LHCN-M2 (cell line): ENCODE measurements around the gene PAX6. TPM values are rescaled to one million over a fixed set of nuclear protein-coding genes. Genes with fewer than 3 reads are reported as not detected.
A peak's percentile ranks its signal among the peaks of the same experiment; 100 is the strongest.

Experiments
- DNase-seq: peaks from one replicate; pipeline ENCODE4 v3.0.0-alpha.2; 2012; ENCODE audit warnings: low read depth
- total RNA-seq: library from RNA; depleted of rRNA; stranded (reverse); fragments of >200 nt; gene quantifications from 2 replicates; pipeline ENCODE4 v1.2.3, GENCODE V29; 2014

Gene PAX6
- total RNA-seq, 1 experiment from 2014 or later: 0.23 TPM

DNA sequence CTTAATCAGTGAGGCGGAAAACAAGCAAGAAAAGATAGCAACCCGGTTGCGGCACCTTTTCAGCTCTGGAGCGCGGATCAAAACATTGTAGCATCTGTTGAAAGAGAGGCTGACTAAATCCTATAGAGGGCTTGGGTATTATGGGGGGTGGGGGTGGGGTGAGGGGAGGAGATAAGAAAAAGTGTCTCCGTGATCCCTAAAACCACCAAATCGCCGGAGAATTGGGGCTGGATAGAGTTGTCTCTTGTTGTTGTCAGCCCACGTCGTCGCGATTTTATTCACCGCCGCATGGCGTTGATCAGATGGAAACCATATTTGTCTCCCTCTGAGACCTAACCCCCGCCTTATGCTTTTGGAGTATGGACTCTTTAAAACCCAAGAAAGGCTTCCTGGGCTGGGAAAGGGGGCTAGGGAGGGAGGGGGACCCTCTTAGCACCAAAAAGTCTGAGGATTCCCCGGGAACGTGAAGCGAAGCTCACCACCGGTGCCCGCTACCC, 13.0 kb downstream of the PAX6 start:
- no peak for DNase-seq

DNA sequence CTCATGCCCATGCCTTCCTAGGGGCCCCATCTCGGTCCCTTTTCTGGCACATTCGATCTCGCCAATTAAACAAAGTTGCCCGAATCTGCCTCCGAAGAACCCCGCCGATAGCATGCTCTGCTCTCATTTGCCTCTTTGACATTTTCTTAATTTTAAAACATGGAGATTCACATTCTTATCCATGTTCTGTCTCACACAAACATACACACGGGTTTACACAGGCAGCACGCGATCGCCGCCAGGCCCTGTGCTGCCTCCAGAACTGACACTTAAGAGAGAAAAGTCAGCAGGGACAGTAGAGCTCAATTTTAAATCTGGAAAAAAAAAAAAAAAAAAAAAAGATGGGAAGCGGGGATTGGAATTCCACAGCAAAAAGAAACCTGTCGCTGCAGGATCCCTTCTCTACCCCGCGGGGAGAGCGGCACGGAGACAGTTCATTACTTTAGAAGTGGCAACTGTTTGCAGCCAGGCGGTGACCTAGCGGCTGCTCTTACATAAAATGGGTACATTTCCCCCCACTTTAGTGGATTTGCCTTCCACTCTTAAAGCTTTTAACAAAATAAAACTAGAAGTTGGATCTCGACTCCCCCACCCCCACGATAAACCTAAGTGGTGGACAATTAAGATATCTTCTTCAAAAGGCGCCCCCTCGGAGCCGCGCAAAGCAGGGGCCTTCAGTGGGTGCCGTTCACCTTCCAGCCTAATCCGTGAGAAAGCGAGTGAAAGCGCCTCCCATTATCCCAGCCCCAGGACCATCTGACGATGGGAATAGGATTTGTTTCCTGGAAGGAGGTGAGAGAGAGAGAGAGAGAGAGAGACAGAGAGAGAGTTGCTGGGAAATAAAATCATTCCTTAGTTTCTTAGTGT, 13.7 kb downstream of the PAX6 start:
- DNase-seq: no peak

DNA sequence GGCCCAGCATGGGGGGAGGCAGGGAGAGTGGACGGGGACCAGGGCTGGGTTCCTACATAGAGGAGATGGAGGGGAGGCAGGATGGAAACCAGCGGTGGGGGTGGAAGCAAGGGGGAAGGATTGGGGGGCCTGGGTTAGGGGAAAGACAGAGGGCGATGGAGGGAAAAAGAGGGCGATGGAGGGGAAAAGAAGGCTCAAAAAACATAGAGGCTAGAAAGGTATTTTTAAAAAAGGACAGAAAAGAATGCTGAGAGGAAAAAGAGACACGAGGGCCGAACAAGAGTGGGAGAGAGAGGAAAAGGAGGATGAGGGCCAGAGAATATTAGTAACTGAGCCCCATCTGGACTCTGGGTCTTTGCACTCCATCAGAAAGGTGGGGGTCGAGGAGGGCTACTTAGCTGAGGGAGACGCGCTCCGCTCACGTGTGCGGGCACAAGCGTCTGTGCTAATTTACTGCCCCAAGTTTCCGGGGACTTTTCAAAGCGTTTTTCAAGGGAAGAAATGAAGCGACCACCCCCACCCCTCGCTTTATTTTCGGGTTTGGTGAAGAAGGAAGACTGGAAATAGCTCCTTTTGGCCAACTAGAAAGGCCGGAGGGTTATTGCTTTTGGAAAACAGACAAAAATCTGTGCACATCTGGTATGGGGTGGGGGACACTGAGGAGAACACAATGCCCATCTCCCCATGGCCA, 14.5 kb downstream of the PAX6 start:
- no peak for DNase-seq

DNA sequence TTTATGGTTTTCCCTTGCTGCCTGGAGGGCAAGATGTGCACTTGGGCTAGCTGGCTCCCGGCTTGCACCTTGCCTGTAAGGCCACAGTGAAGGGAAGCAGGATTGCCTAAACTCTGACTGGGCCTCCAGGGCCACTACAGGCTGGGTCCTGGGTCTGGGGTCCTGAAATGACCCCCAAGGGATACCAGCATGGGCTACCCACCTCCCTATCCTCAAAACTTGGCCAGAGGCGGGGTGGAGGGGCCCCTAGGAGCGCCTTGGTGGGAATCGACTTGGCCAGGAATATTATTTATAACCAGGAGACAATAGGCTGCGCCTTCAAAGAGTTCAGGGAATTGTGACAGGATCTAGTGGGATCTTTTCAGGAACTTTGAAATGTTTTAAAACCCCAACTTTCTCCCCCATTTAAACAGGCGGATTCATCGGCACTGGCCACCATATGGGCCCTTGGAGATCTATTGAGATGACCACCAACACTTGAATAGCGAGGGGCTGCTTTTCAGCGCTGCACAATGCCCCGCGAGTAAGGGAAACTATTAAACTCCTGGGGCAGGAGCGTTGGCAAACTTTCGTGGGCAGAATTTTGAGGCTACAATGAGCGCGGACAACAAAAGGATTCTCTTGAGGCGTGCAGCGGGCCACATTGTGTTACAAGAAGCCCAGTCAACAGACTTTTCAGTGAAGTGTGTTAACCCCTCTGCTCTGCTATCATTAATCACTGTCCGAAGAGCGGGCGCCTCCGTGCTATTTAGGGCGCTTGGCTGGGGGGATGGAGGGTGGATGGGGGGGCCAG, 15.2 kb downstream of the PAX6 start:
- DNase-seq: no peak

DNA sequence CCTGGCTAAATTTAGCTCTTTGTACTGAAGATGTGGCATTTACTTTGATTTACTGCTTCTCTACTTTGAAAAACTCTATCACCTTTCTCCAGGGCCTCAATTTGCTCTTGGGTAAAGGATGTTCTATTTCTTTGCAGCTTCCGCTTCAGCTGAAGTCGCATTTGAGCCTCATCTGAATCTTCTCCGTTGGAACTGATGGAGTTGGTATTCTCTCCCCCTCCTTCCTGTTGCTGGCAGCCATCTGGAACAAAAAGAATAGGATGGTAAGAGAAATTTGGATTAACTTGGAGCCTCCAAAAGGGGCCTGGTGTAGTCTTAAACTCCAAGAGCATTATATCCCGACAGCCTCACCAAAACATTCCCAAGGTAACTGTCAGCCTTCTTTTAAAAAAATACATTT, 16.6 kb downstream of the PAX6 start:
- no peak for DNase-seq

DNA sequence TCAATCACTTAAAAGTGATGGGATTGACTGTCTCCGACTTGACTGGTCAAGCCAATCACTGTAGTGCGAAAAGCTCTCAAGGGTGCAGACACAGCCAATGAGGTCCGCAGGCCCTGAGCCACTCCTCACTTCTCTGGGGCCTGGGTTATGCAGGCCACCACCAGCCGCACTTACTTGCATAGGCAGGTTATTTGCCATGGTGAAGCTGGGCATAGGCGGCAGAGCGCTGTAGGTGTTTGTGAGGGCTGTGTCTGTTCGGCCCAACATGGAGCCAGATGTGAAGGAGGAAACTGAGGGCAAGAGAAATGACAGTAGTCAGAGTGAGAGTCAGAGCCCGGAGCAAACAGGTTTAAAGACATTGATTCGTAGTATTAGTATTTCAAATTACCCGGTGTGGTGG, 17.9 kb downstream of the PAX6 start:
- DNase-seq: no peak

DNA sequence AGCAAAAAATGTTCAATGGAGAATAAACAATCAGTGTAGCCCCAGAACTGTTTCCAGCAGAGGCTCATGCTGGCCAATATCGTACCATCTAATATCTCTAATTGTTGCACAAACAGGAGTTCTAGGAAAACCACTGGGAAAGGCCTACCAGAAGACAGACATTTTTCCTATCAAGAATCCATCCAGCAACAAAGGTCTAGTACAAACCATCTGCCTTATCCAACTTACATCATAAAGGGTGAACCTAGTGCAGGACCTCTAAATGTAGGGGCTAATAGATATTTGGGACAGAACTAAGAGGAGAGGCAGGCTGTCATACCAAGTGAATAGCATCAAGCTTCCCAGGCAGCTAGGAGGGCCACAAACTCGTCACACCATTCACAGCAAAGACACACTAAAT, 18.7 kb downstream of the PAX6 start:
- no peak for DNase-seq

DNA sequence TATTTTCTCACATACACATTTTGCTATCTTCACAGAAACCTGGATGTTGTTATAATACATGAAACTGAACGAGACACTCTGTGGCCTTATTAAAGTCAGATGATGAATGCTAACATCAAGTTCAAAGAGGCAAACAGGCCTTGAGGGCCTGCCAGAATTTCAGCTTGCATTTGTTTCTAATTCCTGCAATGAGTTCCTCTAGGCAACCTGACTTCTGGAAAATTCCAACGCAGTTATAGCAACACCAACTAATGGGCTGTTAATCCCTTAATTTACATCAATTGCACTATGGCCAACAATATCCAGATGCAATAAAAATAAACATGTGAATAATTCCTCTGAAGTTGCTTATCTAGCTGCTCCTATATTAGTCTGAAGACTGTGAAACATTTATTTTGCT, 19.1 kb downstream of the PAX6 start:
- no peak for DNase-seq

DNA sequence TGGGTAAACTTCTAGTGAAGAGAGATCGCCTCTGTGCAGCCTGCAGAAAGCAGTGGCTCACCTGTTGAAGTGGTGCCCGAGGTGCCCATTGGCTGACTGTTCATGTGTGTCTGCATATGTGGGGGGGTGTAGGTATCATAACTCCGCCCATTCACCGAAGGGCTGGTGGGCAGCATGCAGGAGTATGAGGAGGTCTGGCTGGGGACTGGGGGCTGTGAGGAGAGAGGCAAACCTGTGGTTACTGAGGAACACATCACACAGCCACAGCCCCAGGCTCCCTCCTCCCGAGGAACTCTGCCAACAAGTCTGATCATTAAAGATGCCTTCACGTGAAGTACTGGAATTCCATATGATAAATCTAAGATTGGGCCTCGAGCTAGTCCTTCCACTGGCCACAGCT, 20.5 kb downstream of the PAX6 start:
- no peak for DNase-seq

DNA sequence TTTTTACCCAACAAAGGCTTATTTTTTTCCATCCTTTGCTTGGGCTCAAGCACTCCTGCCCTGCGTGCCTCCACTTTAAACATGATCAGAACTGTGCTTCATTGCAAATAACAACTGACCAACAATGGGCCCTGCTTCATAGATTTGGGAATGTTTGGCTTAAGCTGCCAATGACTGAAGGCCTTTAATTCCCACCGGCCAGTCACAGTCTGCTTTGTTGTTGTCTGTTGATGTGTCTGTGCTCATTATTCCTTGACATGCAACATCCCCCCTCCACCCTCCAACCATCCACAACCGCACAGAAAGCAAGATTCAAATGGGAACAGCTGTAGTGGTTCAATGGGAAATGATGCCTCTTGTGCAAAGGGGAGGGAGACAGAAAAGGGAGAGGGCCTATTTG, 23.0 kb downstream of the PAX6 start:
- no peak for DNase-seq

DNA sequence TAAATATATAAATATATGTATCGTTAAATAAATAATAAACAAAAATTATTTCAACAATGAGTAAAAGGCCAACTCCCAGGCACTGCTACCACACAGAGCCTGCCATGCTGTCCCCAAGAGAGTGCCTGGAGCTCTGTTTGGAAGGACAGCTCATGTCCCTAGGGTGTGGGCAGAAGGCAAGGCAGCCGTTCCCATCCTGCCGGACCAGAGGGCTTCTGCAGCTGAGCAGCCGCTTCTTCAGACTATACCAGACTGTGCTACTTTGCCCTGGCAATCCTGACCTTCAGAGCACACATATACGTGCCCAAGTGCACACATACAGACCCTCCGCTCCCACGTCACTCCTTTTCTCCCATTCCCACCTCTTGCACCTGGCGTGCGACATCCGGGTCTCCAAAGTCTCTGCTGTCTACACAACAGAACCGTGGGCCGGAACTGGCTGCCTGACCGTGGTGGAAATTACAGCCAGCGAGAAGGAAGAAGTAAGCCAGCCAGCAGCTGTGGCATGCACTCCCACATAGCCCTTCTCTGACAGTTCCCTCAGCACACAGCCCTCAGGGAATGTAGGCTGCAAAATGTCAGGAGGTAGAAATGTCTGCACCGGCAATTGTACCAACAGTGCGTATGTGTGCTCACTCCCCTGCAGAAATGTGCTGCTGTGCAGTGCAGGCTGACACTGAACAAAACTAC, 24.0 kb downstream of the PAX6 start:
- DNase-seq: no peak

DNA sequence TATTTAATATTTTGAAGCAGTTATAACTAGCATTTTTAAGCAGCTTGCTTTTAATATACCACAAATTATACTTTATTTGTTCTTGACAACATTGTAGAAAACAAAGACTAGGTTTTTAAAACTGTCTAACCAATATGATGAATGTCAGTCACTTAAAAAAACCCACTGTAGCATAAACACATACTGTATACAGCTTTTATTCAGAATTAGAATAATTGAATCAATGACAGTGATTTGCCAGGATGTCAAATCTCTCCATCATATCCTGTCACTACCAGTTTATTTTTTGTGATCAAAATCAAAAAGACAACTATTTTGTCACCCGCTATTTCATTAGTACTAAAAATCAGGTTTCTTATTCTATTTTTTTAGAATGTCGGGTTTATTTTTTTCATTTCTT, 26.5 kb downstream of the PAX6 start:
- no peak for DNase-seq

DNA sequence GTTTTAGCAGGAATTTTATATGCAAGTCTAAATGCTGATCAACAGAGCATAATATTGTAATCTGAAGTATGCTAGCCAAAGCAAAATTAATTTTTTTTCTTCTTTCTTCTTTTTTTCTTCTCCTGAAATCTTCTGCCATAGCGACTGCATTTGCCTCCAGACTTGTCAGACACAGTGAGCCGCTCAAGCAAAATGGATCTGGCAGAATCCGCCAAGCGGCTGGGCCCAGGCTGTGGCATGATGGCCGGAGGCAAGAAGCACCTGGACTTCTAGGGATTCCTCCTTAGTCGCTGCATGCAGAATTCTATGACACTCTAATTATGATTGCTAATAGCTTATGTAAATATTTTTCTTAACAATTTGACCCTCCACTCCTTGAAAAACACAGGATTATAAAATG, 27.9 kb downstream of the PAX6 start:
- no peak for DNase-seq

DNA sequence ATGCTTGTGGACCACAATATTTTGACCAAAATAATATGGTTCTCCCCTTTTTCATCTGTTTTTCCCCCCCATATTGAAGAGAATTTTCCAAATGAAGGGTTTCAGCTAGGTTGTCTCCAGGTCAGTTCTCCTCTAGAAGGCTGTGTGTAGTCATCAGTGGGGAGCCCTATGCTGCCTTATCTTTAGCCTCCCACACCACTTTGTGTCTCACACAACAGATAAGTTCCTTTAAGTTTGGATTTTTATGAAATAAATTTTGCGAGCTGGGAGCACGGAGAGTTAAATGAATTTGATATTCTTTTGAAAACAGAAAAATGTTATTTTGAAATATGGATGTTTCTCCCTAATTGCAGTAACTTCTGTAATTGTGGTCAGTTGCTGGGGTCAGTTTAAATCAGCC, 28.9 kb downstream of the PAX6 start:
- no peak for DNase-seq

DNA sequence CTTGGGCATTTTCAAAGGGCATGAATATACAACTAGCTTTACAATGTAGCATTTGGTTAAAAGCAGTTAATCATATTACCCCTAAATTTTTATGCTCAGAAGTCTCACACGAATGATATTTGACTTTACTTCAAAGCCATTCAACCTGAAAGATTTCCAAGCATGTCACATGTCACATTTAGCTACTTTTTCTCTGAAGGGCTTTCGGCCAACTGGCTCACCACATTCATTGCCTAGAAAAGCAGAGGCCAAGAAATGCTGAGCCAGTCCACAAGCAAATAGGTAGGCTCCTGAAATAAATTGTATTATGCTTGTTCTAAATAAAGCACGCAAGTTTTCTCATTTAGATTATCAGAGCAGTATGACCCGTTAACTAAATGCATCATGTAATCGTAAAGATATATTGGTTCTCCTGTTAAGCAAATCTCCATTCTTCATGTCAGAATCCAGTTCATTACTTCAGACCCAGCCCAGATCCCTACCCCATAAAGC, 30.6 kb downstream of the PAX6 start:
- DNase-seq: no peak

DNA sequence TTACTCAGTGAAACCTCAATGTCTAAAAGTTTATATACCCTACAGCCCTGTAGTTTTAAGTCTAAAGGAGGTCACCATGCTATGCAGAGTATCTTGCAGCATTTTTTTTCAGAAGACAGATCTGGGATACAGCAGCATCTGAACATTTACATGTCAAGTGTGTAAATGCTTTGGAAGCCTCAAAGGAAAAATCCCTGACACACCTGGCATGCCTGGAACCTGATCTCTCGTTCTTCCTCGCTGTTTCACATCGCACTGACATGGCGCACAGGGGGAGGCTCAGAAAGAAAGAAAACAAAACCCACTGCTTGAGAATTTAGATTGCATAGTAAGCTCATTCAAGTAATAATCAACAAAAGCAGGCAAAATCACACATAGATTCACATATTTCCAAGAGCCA, 31.0 kb downstream of the PAX6 start:
- no peak for DNase-seq

DNA sequence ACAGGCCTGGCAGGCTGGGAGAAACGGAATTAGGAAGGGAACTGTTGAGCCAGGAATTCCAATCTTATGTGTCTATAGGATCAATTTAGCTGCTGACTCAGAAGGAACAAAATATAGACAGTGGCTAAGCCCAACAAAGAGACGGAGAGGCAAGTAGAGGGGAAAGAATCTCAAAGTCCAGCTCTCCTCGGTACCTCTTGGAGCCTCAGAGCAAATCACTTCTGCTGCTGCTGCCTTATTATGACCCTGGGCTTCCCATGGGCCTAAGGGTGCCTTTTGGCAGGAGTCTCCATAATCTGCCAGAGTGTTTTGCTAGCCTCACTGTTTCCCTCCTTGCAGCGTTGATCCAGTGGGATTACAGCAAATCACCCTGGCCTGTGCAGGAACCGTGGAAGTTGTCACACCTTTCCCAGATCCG, 31.7 kb downstream of the PAX6 start:
- peak; percentile 54 for DNase-seq

DNA sequence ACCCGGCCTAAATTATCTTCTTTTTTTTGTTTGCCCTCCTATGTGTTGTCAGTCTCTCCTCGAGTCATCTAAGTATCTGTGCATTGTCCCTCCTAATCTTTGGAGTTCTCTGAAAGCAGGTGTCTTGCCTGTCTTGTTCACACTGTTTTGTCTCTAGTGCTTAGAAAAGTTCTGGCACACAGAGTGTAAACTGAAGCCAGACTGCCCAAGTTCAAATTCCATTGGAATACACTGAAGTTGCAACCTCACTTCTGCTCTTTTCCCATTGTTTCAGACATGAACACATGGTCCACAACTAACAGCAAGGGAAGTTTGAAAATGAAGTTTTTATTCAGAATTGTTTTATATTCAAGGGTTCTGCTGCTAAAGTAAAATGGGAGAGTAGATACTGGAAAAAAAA, 38.7 kb downstream of the PAX6 start:
- DNase-seq: no peak

DNA sequence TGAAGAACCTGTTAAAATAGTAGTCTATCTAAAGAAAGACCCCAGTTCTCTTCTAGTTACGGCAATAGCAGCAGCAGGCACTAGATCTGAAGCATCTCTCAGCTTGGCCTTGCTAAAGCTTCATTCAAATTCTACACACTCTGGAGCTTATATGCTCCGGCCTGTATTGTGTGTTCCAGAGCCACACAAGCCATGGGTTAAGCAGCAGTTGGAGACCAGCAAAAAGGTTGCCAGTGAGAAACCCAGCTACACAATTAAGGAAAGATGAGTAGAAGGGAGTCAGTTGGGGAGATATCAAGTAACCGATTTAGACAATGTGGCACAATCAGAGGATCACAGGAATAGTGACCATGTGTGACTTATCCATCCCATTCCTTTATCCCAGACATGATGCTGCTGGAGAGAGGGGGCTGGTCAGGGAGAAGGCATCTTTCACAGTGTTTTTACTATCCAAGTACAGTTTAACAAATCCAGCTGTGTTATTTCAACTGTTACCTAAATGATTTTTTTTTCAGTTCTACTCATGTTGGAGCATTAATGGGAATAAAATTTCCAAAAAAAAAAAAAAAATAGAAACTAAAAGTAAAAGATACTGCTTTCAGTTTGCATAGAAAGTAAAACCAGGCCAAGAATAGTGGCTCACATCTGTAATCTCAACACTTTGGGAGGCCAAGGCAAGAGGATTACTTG, 41.0 kb downstream of the PAX6 start:
- no peak for DNase-seq

DNA sequence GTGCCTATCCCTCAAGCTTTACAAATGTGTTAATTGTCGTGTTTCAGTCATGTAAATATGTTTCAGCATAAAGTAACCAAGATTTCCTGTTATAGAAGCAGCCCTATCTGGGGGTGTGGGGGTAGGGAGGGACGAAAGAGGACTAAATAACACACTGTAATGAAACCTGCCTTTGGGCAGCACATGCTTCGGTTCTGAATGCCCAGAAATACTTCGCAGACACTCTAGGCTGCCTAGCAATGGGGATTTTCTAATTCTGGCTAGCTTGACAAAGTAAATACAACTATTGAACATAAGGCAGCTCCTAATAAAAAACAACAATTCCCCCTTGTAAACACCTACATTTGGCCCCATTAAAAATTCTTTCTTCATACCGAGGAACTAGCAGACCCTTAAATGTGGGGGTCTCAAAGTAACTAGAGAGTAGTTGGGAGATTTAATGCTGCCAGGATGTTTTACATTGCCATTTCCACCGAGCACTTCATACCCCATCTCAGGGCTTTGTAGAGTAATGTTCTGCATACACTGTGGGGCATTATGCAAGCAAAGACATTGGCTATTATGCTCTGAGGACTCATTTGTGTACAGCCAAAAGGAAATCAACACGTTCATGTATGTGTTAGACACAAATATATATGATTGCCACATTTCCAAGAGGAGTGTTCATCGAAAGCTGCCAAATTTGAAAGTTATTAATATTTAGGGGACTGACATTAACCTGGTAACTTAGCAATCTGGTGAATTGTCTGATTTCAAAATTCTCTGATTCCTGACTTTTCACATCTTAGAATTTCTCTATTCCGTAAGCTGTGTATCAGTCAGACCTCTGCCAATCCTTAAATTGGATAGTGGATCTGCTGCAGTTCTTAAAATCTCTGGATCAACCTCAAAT, 42.1 kb downstream of the PAX6 start:
- no peak for DNase-seq
